ENCODE data around the gene TOR4A. TPM values are rescaled to one million over a fixed set of nuclear protein-coding genes. Genes with fewer than 3 reads are reported as not detected.

The TOR4A gene
- total and polyA plus RNA-seq, 9 of the 15 experiments (the other 6 are each of a cell fraction or from before 2014, with no cell fraction given): 3.9 to 49.2 (median 8.8) TPM

- TF ChIP-seq EZH2 (IDR thresholded peaks at IDR 0.05; ENCODE audit: borderline replicate concordance, low read depth, low read length) (no peak), LCOR (CRISPR knock-in tag; IDR thresholded peaks at IDR 0.05) (no peak), NR0B1 (IDR thresholded peaks at IDR 0.05; ENCODE audit: partially characterized antibody) (no peak), ELF1 (tag; IDR thresholded peaks at IDR 0.05) (no peak), ESRRB (CRISPR knock-in tag; IDR thresholded peaks at IDR 0.05; ENCODE audit: borderline replicate concordance) (no peak), GMEB1 (CRISPR knock-in tag; IDR thresholded peaks at IDR 0.05) (no peak), NFE2L1 (tag; IDR thresholded peaks at IDR 0.05; ENCODE audit: borderline replicate concordance, low read depth) (no peak), ZFX (CRISPR knock-in tag; IDR thresholded peaks at IDR 0.05) (peak; percentile 43; the same call in 1 of the 2 replicates), ZNF436 (CRISPR knock-in tag; IDR thresholded peaks at IDR 0.05) (no peak), CC2D1A (IDR thresholded peaks at IDR 0.05) (no peak), NFXL1 (CRISPR knock-in tag; IDR thresholded peaks at IDR 0.05) (no peak), KAT7 (CRISPR knock-in tag; IDR thresholded peaks at IDR 0.05; ENCODE audit: borderline replicate concordance) (peak; percentile 90), POLR2AphosphoS5 (IDR thresholded peaks at IDR 0.05; ENCODE audit: control insufficient read depth, insufficient read depth, low read depth, low read length) (0 out of 2 replicates have a peak, but pooled peaks have one; percentile 16), TFAP4 (CRISPR knock-in tag; IDR thresholded peaks at IDR 0.05; ENCODE audit: borderline replicate concordance) (peak; percentile 31; the same call in 1 of the 2 replicates), ILF3 (IDR thresholded peaks at IDR 0.05; ENCODE audit: borderline replicate concordance) (no peak), HCFC1 (IDR thresholded peaks at IDR 0.05; ENCODE audit: low read depth, low read length) (no peak), PRMT5 (CRISPR knock-in tag; IDR thresholded peaks at IDR 0.05) (0 out of 2 replicates have a peak, but pooled peaks have one; percentile 24), RNF219 (CRISPR knock-in tag; IDR thresholded peaks at IDR 0.05) (no peak), SRF (CRISPR knock-in tag; IDR thresholded peaks at IDR 0.05) (no peak), ZNF655 (CRISPR knock-in tag; IDR thresholded peaks at IDR 0.05) (no peak)
Measured at GRCh38 chr9:137241490-137242268, 35.8 kb upstream of the TOR4A start (continued).
